ENCODE data around the gene HUS1B.

DNA sequence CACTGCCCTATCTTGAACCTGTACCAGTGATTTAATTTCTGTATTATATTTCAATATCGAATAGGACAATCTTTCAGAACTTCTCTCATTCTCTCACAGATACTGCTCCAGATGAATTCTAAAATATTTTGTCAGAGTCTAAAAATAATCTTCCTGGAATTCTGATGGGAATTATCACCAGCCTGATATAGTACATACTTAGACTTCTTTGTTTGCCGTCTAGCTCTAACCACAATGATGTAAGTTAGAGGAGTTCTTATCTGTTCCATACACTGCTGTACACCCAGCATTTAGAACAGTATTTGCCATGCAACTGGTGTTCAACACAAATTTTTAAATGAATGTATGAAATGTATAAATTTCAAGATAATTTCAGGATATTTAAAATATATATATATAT is 1.3 kb upstream of the HUS1B start:
- TF ChIP-seq, protein P1, sequence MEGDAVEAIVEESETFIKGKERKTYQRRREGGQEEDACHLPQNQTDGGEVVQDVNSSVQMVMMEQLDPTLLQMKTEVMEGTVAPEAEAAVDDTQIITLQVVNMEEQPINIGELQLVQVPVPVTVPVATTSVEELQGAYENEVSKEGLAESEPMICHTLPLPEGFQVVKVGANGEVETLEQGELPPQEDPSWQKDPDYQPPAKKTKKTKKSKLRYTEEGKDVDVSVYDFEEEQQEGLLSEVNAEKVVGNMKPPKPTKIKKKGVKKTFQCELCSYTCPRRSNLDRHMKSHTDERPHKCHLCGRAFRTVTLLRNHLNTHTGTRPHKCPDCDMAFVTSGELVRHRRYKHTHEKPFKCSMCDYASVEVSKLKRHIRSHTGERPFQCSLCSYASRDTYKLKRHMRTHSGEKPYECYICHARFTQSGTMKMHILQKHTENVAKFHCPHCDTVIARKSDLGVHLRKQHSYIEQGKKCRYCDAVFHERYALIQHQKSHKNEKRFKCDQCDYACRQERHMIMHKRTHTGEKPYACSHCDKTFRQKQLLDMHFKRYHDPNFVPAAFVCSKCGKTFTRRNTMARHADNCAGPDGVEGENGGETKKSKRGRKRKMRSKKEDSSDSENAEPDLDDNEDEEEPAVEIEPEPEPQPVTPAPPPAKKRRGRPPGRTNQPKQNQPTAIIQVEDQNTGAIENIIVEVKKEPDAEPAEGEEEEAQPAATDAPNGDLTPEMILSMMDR (IDR thresholded peaks at IDR 0.05) = no peak
- TF ChIP-seq ZFX (IDR thresholded peaks at IDR 0.05; ENCODE audit: borderline replicate concordance) = no peak
